ENCODE results near the gene ENOX1. TPM values are rescaled to one million over a fixed set of nuclear protein-coding genes. Genes with fewer than 3 reads are reported as not detected.

Gene ENOX1
- total and polyA plus RNA-seq, 9 of the 15 experiments (the other 6 are each of a cell fraction or from before 2014, with no cell fraction given) = not detected

DNA sequence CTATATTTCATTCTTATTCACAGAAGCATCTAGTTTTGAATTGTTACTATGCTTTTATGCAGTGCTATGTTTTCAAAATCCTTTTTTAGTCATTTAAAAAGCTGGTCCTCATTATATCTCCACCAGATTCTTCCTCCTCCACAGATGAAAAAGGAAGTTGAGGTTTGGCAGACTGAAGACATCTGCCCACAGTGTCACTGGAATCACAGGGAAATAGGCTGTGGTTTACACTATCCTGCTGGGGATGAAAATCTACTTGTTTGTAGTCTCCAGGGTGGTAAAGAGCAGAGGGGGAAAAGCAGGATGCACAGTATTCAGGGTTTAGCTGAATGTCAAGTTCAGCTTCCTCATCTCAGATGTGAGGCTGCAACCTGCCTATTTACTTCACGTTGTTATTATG, 412.2 kb downstream of the ENOX1 start:
- POLR2A ChIA-PET = no interaction called here
- Histone ChIP-seq H3K9me1 (ENCODE audit: control insufficient read depth, insufficient read depth, low read length) (no peaks in the 10 kb centered on the region), H3K4me1 (replicated peaks in 1 of 2; ENCODE audit: control insufficient read depth in 2 of 2, insufficient read depth in 2 of 2, low read length in 2 of 2) (no peaks in the 10 kb centered on the region), H3K27me3 (ENCODE audit: control insufficient read depth in 2 of 2, insufficient read depth in 2 of 2, low read length in 2 of 2) (no peaks in the 10 kb centered on the region), H3K27ac (ENCODE audit: extremely low read depth, low read depth, low read length) (no peak overlapping the region), H3K36me3 (ENCODE audit: control insufficient read depth, insufficient read depth, low read length) (no peaks in the 10 kb centered on the region), H3K9me3 (replicated peaks; ENCODE audit: control insufficient read depth, insufficient read depth, low read depth, low read length) (no peaks in the 10 kb centered on the region), H3K9ac (ENCODE audit: insufficient read depth in 1 of 2, low read depth in 2 of 2, low read length in 2 of 2) (no peak overlapping the region), H3K79me2 (ENCODE audit: control insufficient read depth, insufficient read depth, low read length) (no peaks in the 10 kb centered on the region), H3K4me2 (ENCODE audit: insufficient read depth, low read length) (no peak overlapping the region), H2AFZ (ENCODE audit: low read depth, low read length) (no peak overlapping the region), H4K20me1 (replicated peaks; ENCODE audit: control insufficient read depth, insufficient read depth, low read length) (no peaks in the 10 kb centered on the region), H3K4me3 (no peak overlapping the region)
- no peak for DNase-seq (ENCODE audit: extremely low read depth in 1 of 4, low spot score in 3 of 4)
- CTCF ChIA-PET (ENCODE audit: low intra/inter-chr PET ratio) = no interaction called here
- 0% methylated on average over 1 of the region's 1 CpG for WGBS (ENCODE audit: insufficient coverage, low coverage, missing lambda C conversion rate)
- no TSS peak for BruUV-seq (replicated peaks)
- TF ChIP-seq PTTG1 (tag; IDR thresholded peaks at IDR 0.05; ENCODE audit: low read depth) (no peak), JUNB (CRISPR knock-in tag; conservative IDR thresholded peaks at IDR 0.05) (no peak), ESRRA (IDR thresholded peaks at IDR 0.05; ENCODE audit: borderline replicate concordance, low read depth) (no peak), NR2C1 (IDR thresholded peaks at IDR 0.05) (no peak), NR2C1 (tag; IDR thresholded peaks at IDR 0.05) (no peak), ZBTB17 (CRISPR knock-in tag; IDR thresholded peaks at IDR 0.05) (no peak), POLR2AphosphoS5 (IDR thresholded peaks at IDR 0.05; ENCODE audit: control insufficient read depth, insufficient read depth, low read depth, low read length) (no peak), TCF7L2 (IDR thresholded peaks at IDR 0.05; ENCODE audit: low read depth, low read length) (no peak), MAFF (IDR thresholded peaks at IDR 0.05; ENCODE audit: low read length) (no peak), JUN (IDR thresholded peaks at IDR 0.05; ENCODE audit: borderline replicate concordance, low read depth, low read length) (no peak), JUN (CRISPR knock-in tag; IDR thresholded peaks at IDR 0.05; ENCODE audit: borderline replicate concordance) (no peak), MEF2A (IDR thresholded peaks at IDR 0.05; ENCODE audit: control insufficient read depth, low read depth, low read length) (no peak), ZNF717 (CRISPR knock-in tag; IDR thresholded peaks at IDR 0.05) (no peak), NCOA1 (IDR thresholded peaks at IDR 0.05; ENCODE audit: low read depth) (no peak)
- TF ChIP-seq, protein P1, sequence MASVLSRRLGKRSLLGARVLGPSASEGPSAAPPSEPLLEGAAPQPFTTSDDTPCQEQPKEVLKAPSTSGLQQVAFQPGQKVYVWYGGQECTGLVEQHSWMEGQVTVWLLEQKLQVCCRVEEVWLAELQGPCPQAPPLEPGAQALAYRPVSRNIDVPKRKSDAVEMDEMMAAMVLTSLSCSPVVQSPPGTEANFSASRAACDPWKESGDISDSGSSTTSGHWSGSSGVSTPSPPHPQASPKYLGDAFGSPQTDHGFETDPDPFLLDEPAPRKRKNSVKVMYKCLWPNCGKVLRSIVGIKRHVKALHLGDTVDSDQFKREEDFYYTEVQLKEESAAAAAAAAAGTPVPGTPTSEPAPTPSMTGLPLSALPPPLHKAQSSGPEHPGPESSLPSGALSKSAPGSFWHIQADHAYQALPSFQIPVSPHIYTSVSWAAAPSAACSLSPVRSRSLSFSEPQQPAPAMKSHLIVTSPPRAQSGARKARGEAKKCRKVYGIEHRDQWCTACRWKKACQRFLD (CRISPR knock-in tag; IDR thresholded peaks at IDR 0.05) = no peak
- TF ChIP-seq, protein P2, sequence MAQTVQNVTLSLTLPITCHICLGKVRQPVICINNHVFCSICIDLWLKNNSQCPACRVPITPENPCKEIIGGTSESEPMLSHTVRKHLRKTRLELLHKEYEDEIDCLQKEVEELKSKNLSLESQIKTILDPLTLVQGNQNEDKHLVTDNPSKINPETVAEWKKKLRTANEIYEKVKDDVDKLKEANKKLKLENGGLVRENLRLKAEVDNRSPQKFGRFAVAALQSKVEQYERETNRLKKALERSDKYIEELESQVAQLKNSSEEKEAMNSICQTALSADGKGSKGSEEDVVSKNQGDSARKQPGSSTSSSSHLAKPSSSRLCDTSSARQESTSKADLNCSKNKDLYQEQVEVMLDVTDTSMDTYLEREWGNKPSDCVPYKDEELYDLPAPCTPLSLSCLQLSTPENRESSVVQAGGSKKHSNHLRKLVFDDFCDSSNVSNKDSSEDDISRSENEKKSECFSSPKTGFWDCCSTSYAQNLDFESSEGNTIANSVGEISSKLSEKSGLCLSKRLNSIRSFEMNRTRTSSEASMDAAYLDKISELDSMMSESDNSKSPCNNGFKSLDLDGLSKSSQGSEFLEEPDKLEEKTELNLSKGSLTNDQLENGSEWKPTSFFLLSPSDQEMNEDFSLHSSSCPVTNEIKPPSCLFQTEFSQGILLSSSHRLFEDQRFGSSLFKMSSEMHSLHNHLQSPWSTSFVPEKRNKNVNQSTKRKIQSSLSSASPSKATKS (CRISPR knock-in tag; IDR thresholded peaks at IDR 0.05) = no peak
- intact Hi-C loops (cut with micrococcal nuclease) (no loop called here), in situ Hi-C loops (cut with MboI) (no loop called here)
- ATAC-seq = no peak
- no peak for FAIRE-seq
